ENCODE data around the gene UROS. TPM values are rescaled to one million over a fixed set of nuclear protein-coding genes. Genes with fewer than 3 reads are reported as not detected.

The UROS gene
- total RNA-seq, 4 donors from 2014 or later, result 54.4 to 74.3 (median 69.6) TPM

DNA sequence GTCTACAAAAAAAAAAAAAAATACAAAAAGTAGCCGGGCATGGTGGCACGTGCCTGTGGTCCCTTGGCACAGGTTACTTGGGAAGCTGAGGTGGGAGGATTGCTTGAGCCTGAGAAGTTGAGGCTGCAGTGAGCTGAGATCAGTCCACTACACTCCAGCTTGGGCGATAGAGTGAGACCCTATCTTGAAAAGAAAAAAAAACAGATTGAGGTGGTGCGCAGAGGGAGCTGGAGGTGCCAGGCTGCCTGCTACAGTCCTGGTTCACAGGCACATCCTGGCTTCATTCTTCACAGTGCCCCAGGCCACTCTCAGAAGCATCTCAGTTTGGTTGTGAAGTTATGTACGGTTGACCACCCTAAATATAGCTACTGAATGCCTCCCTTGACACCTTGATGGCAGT lies 52.2 kb downstream of the UROS start:
- Histone ChIP-seq H3K9me3 (no peaks in the 10 kb centered on the region), H3K27ac (no peak overlapping the region), H3K4me3 (replicated peaks in 1 of 3) (no peak overlapping the region), H3K27me3 (no peaks in the 10 kb centered on the region), H3K4me1 (peaks cover 0 to 11% of the 10 kb centered on the region in 2 donors), H3K36me3 (no peaks in the 10 kb centered on the region)
- no peak for DNase-seq
- intact Hi-C loops (cut with DNase I), result no loop called here
- 63 to 67% methylated on average over 5 of the region's 5 CpGs for WGBS, 2 donors
- TF ChIP-seq, protein P1, sequence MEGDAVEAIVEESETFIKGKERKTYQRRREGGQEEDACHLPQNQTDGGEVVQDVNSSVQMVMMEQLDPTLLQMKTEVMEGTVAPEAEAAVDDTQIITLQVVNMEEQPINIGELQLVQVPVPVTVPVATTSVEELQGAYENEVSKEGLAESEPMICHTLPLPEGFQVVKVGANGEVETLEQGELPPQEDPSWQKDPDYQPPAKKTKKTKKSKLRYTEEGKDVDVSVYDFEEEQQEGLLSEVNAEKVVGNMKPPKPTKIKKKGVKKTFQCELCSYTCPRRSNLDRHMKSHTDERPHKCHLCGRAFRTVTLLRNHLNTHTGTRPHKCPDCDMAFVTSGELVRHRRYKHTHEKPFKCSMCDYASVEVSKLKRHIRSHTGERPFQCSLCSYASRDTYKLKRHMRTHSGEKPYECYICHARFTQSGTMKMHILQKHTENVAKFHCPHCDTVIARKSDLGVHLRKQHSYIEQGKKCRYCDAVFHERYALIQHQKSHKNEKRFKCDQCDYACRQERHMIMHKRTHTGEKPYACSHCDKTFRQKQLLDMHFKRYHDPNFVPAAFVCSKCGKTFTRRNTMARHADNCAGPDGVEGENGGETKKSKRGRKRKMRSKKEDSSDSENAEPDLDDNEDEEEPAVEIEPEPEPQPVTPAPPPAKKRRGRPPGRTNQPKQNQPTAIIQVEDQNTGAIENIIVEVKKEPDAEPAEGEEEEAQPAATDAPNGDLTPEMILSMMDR (IDR thresholded peaks at IDR 0.05), result no peak
- TF ChIP-seq POLR2A (IDR thresholded peaks at IDR 0.05), result no peak

DNA sequence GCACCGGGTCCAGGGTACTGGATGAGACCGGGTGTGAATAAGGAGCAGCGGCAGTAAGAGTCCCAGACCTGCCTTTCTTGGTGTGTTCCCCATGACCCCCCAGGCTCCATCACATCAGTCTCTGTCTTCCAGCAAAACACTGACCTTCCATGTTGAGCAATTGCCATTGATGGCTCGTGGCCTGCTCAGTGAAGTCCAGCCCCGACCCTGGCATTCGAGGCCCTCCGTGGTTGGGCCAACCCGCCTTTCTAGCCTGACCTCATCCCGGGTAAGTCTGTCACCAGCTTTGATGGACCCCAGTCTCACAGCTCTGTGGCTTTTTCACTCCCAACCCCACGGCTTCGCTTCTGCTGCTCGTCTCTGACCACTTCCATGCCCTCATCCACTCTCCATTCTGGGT lies 53.9 kb downstream of the UROS start:
- intact Hi-C loops (cut with DNase I), result no loop called here
- TF ChIP-seq, protein P1 (IDR thresholded peaks at IDR 0.05), result no peak
- TF ChIP-seq POLR2A (IDR thresholded peaks at IDR 0.05), result no peak
- H3K36me3 ChIP-seq, result peaks cover 8 to 9% of the 10 kb centered on the region in 2 donors
- H3K4me3 ChIP-seq (replicated peaks in 1 of 3), result no peak overlapping the region
- H3K4me1 ChIP-seq, result peaks cover 0 to 11% of the 10 kb centered on the region in 2 donors
- H3K27ac ChIP-seq, result peak overlapping the region in 1 of 3 donors; percentile 6
- 91 to 94% methylated on average over 12 of the region's 12 CpGs for WGBS, 2 donors
- no peaks in the 10 kb centered on the region for H3K27me3 ChIP-seq
- no peak for DNase-seq
- H3K9me3 ChIP-seq, result no peaks in the 10 kb centered on the region

DNA sequence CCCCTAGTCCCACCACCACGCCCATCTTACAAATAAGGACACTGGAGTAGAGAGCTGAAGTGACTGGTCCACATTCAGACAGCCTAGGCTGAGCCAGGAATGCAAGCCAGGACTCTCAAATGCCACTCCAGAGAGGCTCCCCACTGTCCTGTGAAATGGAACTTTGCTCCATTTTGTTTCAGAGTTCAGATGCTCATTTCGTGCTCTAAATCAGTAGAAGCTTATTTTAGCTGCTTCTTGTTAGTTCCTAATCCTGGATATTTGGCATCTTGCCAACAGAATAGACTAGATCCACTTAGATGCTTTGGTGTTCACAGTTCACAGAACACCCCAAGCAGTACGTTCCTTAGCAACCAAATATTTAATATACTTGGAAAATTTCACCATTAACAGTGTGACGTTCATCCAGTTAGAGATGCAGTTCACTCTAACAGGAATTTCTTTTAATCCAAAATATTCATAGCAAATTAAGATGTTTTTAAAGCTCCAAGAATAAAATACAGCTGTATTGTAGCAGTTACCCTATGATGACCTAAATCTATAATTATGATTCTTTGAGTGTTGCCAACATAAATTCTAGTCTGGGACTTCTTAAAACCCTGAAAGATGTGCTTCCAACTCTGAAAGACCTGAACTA lies 54.7 kb downstream of the UROS start:
- intact Hi-C loops (cut with DNase I), result no loop called here
- peak; percentile 56 to 58 for DNase-seq
- Histone ChIP-seq H3K36me3 (peaks cover 14% of the 10 kb centered on the region in 2 donors), H3K4me1 (peaks cover 0 to 11% of the 10 kb centered on the region in 2 donors), H3K27me3 (no peaks in the 10 kb centered on the region), H3K9me3 (no peaks in the 10 kb centered on the region), H3K4me3 (replicated peaks in 1 of 3) (no peak overlapping the region), H3K27ac (peak overlapping the region in 2 of 3 donors; percentile 2 to 7)
- 20 to 24% methylated on average over 4 of the region's 4 CpGs for WGBS, 2 donors
- TF ChIP-seq, protein P1 (IDR thresholded peaks at IDR 0.05), result no peak
- TF ChIP-seq POLR2A (IDR thresholded peaks at IDR 0.05), result no peak

DNA sequence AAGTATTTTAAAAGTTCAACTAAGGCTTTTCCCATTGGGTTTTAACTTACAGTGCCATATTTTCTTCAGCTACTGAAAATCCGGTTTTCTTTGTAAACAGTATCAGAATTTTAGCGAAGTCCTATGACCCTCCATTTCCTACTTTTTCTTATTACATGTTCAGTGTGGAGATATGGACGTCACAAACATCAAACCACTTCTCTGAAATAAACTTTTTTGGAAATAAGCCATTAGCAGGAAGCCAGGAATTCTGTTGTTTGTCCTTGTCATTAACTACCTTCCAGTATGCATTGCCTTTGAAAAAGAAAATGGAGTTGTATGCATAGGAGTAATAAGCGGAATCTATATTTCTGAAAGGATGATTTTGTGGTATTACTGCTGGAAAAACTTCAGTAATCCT lies 56.5 kb downstream of the UROS start:
- no peak for TF ChIP-seq POLR2A (IDR thresholded peaks at IDR 0.05)
- TF ChIP-seq, protein P1 (IDR thresholded peaks at IDR 0.05), result no peak
- WGBS, 2 donors, result 83% methylated on average over 4 of the region's 4 CpGs
- H3K36me3 ChIP-seq, result peaks cover 19 to 20% of the 10 kb centered on the region in 2 donors

DNA sequence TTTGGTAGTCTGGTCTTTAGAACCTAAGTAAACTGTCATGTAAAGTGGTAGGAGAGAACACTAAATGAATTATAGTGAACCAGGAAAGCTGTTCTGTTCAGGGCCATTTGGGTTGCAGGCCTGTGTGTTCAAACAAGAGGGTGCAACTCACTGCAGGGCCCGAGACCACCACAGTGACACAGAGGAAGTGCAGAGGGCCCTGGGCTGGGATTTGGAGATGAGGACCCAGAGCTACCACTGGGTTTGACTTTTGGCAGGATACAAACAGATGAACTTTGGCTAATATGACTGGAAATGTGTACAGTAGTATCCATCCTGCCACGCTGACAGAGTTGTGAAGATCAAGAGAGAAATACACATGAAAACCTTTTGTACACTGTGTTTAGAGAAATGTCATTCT lies 57.2 kb downstream of the UROS start:
- Histone ChIP-seq H3K9me3 (no peaks in the 10 kb centered on the region), H3K4me1 (peaks cover 0 to 11% of the 10 kb centered on the region in 2 donors), H3K27me3 (no peaks in the 10 kb centered on the region), H3K4me3 (replicated peaks in 1 of 3) (no peak overlapping the region), H3K27ac (no peak overlapping the region), H3K36me3 (peaks cover 19 to 20% of the 10 kb centered on the region in 2 donors)
- WGBS, 2 donors, result 83 to 100% methylated on average over 2 of the region's 2 CpGs
- TF ChIP-seq, protein P1 (IDR thresholded peaks at IDR 0.05), result no peak
- no peak for TF ChIP-seq POLR2A (IDR thresholded peaks at IDR 0.05)
- intact Hi-C loops (cut with DNase I), result no loop called here
- no peak for DNase-seq

More for the DNA sequence above, 56.5 kb downstream of the UROS start:
- no peak for DNase-seq
- no peak overlapping the region for H3K27ac ChIP-seq
- H3K4me3 ChIP-seq (replicated peaks in 1 of 3), result no peak overlapping the region
- intact Hi-C loops (cut with DNase I), result no loop called here
- H3K4me1 ChIP-seq, result peaks cover 0 to 11% of the 10 kb centered on the region in 2 donors
- no peaks in the 10 kb centered on the region for H3K27me3 ChIP-seq
- H3K9me3 ChIP-seq, result no peaks in the 10 kb centered on the region

All from thyroid gland (tissue), 4 donors.